GM12875 (cell line): ENCODE measurements around the gene CISH.

Source experiments
- H3K4me3 ChIP-seq: one replicate; pipeline ENCODE4 v1.5.1; 2011; ENCODE audit warnings: low read depth, low read length, control low read depth
- CTCF ChIP-seq: IDR thresholded peaks from 2 replicates; pipeline ENCODE4 v1.5.1; 2011; ENCODE audit warnings: low read depth, mild to moderate bottlenecking, control low read depth, inconsistent platforms, low read length, moderate library complexity, borderline replicate concordance; ENCODE audit not compliant: insufficient read depth

CISH gene

GRCh38 chr3:50630394-50630793 is 18.8 kb upstream of the CISH start:
- TF ChIP-seq CTCF: no peak
- no peak overlapping the region for H3K4me3 ChIP-seq

GRCh38 chr3:50628601-50629000 is 17.0 kb upstream of the CISH start:
- no peak overlapping the region for H3K4me3 ChIP-seq
- TF ChIP-seq CTCF: no peak

- no peak overlapping the region for H3K4me3 ChIP-seq
Observed at GRCh38 chr3:50627407-50628051, 16.0 kb upstream of the CISH start.

GRCh38 chr3:50626401-50626800 is 14.8 kb upstream of the CISH start:
- no peak overlapping the region for H3K4me3 ChIP-seq
- TF ChIP-seq CTCF: no peak

More at GRCh38 chr3:50627407-50628051, 16.0 kb upstream of the CISH start:
- peak; percentile 38; the same call in 1 of the 2 replicates for TF ChIP-seq CTCF

- no peak for TF ChIP-seq CTCF
- no peak overlapping the region for H3K4me3 ChIP-seq
Observed at GRCh38 chr3:50625231-50626182, 13.9 kb upstream of the CISH start.

GRCh38 chr3:50624634-50625033 is 13.1 kb upstream of the CISH start:
- no peak overlapping the region for H3K4me3 ChIP-seq
- TF ChIP-seq CTCF: no peak
